ENCODE measurements around the gene AAGAB. TPM values are rescaled to one million over a fixed set of nuclear protein-coding genes. Genes with fewer than 3 reads are reported as not detected.
"Not testable (repeated sequence)": the region's sequence is repeated elsewhere in the genome, so short reads cannot be mapped to it uniquely, and the experiment has no call there.

AAGAB gene
- total and polyA plus RNA-seq, 12 donors = 12.4 to 63.7 (median 29.2) TPM

- intact Hi-C loops (cut with DNase I) = no loop called here
Observed at GRCh38 chr15:67259379-67259778, 4.9 kb upstream of the AAGAB start.

GRCh38 chr15:67258412-67258811 is 4.0 kb upstream of the AAGAB start:
- 95 to 100% (median 98%) methylated on average over 3 of the region's 3 CpGs for WGBS, 4 donors
- H3K36me3 ChIP-seq (replicated peaks in 1 of 2); DNase-seq; intact Hi-C loops (cut with DNase I); H3K27me3 ChIP-seq; H3K9me3 ChIP-seq (replicated peaks in 1 of 3); H3K27ac ChIP-seq; H3K4me3 ChIP-seq: not testable (repeated sequence)
- peaks cover 3 to 13% of the 10 kb centered on the region in 2 donors for H3K4me1 ChIP-seq (replicated peaks in 1 of 2)

More at GRCh38 chr15:67259379-67259778, 4.9 kb upstream of the AAGAB start:
- DNase-seq = no peak
- H3K27ac ChIP-seq = no peak overlapping the region
- peaks cover 0 to 8% of the 10 kb centered on the region in 2 donors for H3K4me1 ChIP-seq (replicated peaks in 1 of 2)
- no peaks in the 10 kb centered on the region for H3K27me3 ChIP-seq
- H3K9me3 ChIP-seq (replicated peaks in 1 of 3) = no peaks in the 10 kb centered on the region
- no peak overlapping the region for H3K4me3 ChIP-seq
- TF ChIP-seq CTCF (IDR thresholded peaks at IDR 0.05) (no peak), POLR2A (IDR thresholded peaks at IDR 0.05) (no peak)
- H3K36me3 ChIP-seq (replicated peaks in 1 of 2) = no peaks in the 10 kb centered on the region

GRCh38 chr15:67256051-67256450 is 1.6 kb upstream of the AAGAB start:
- H3K9me3 ChIP-seq (replicated peaks in 1 of 3) = no peaks in the 10 kb centered on the region
- peaks cover 4 to 28% of the 10 kb centered on the region in 2 donors for H3K4me1 ChIP-seq (replicated peaks in 1 of 2)
- 80 to 91% (median 82%) methylated on average over 3 of the region's 3 CpGs for WGBS, 4 donors
- no peak overlapping the region for H3K27ac ChIP-seq
- no peak for TF ChIP-seq CTCF (IDR thresholded peaks at IDR 0.05)
- no peak for TF ChIP-seq POLR2A (IDR thresholded peaks at IDR 0.05)
- no peaks in the 10 kb centered on the region for H3K36me3 ChIP-seq (replicated peaks in 1 of 2)
- no peaks in the 10 kb centered on the region for H3K27me3 ChIP-seq
- intact Hi-C loops (cut with DNase I) = no loop called here
- DNase-seq = no peak
- no peak overlapping the region for H3K4me3 ChIP-seq

GRCh38 chr15:67253549-67254237 is 768 bp downstream of the AAGAB start:
- H3K4me3 ChIP-seq = peak overlapping the region; percentile 76 to 99 (median 79)
- peak overlapping the region; percentile 88 to 95 (median 92) for H3K27ac ChIP-seq
- no peaks in the 10 kb centered on the region for H3K9me3 ChIP-seq (replicated peaks in 1 of 3)
- peaks cover 4 to 28% of the 10 kb centered on the region in 2 donors for H3K4me1 ChIP-seq (replicated peaks in 1 of 2)
- H3K36me3 ChIP-seq (replicated peaks in 1 of 2) = no peaks in the 10 kb centered on the region
- TF ChIP-seq CTCF (IDR thresholded peaks at IDR 0.05) (no peak), POLR2A (IDR thresholded peaks at IDR 0.05) (no peak)
- intact Hi-C loops (cut with DNase I) = no loop called here
- no peaks in the 10 kb centered on the region for H3K27me3 ChIP-seq
- WGBS, 4 donors = 31 to 36% (median 34%) methylated on average over 15 of the region's 15 CpGs
- DNase-seq = peak in 3 of 7 donors; percentile 8 to 26 (median 20)

- H3K36me3 ChIP-seq (replicated peaks in 1 of 2) = no peaks in the 10 kb centered on the region
- no peak for DNase-seq
- H3K27ac ChIP-seq = no peak overlapping the region
- 84 to 96% (median 87%) methylated on average over 7 to 12 of the region's 12 CpGs for WGBS, 4 donors
- intact Hi-C loops (cut with DNase I) = no loop called here
- H3K4me3 ChIP-seq = peak overlapping the region in 1 of 4 donors; percentile 81
- H3K4me1 ChIP-seq (replicated peaks in 1 of 2) = peaks cover 4 to 28% of the 10 kb centered on the region in 2 donors
- TF ChIP-seq CTCF (IDR thresholded peaks at IDR 0.05) = no peak
- TF ChIP-seq POLR2A (IDR thresholded peaks at IDR 0.05) = no peak
- no peaks in the 10 kb centered on the region for H3K27me3 ChIP-seq
- H3K9me3 ChIP-seq (replicated peaks in 1 of 3) = no peaks in the 10 kb centered on the region
Observed at GRCh38 chr15:67253101-67253500, 1.4 kb downstream of the AAGAB start.
